HG02884 (cell line): ENCODE data around the gene DYRK1B.
A peak's percentile ranks its signal among the peaks of the same experiment; 100 is the strongest.
"Not testable (repeated sequence)": the region's sequence is repeated elsewhere in the genome, so short reads cannot be mapped to it uniquely, and the experiment has no call there.

Source experiments
- ATAC-seq: cut with Tn5 transposase; IDR thresholded peaks from one replicate; pipeline ENCODE4 v1.9.1; 2021; ENCODE audit warnings: mild to moderate bottlenecking, moderate library complexity; ENCODE audit not compliant: unreplicated experiment

Gene DYRK1B

GRCh38 chr19:39814111-39814510 is 19.9 kb downstream of the DYRK1B start:
- ATAC-seq = not testable (repeated sequence)

DNA sequence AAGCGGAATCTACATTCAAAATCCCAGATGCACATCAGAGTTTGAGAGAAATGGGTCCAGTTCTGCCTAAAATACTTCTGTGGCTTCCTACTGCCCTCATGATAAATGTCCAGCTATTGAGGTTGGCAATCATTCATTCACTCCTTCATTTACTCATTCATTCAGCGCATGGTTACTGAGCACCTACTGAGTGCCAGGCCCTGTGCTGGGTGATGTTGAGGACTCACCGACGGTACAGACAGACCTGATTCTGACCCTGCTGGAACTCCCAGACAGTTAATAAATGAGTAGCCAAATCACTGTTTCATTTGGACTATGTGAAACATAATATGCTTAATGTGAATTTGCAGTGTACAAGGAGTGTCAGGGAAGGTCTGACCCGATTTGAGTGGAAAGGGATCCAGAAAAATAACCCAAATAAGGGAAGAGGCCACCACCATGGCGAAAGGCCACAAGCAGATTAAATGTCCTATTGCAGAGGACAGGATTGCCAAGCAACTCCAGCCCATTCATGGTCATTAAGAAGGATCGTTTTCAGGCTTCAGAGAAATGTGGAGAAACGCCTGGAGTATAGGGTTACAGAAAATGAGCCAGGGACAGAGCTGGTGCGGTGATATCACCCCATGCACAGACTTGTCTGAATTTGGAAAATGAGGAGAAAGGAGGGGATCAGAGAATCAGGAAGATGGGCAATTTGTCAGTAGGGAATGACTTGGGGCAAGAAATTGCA is 20.5 kb downstream of the DYRK1B start:
- no peak for ATAC-seq

DNA sequence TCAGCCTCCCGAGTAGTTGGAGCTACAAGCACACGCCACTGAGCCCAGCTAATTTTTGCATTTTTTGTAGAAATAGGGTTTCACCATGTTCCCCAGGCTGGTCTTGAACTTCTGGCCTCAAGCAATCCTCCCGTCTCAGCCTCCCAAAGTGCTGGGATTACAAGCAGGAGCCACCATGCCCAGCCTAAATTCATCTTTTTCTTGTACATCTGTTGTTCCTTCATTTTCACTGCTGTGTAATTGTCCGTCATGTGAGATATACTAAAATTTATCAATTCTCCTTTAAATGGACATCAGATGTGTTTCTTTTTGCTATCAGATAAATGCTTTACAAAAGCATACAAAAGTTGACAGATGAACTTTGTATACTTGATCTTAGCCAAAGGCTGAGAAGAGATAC is 22.9 kb downstream of the DYRK1B start:
- no peak for ATAC-seq

- ATAC-seq = no peak
Observed at GRCh38 chr19:39810424-39810823, 23.5 kb downstream of the DYRK1B start.

- ATAC-seq = no peak
Observed at GRCh38 chr19:39809368-39809767, 24.6 kb downstream of the DYRK1B start.

DNA sequence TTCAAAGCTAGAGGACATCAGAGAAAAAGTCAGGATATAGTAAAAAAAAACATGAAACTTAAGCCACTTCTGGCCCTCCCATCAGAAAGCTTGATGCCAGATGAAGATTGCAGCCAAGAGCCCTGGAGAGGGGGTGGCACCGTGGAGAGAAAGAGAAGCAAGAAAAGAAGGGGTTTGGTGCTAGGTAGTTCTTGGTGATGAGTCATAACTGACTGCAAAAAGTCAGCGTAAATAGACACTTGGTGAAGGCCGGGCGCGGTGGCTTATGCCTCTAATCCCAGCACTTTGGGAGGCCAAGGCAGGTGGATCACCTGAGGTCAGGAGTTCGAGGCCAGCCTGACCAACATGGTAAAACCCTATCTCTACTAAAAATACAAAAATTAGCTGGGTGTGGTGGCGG is 25.3 kb downstream of the DYRK1B start:
- not testable (repeated sequence) for ATAC-seq

DNA sequence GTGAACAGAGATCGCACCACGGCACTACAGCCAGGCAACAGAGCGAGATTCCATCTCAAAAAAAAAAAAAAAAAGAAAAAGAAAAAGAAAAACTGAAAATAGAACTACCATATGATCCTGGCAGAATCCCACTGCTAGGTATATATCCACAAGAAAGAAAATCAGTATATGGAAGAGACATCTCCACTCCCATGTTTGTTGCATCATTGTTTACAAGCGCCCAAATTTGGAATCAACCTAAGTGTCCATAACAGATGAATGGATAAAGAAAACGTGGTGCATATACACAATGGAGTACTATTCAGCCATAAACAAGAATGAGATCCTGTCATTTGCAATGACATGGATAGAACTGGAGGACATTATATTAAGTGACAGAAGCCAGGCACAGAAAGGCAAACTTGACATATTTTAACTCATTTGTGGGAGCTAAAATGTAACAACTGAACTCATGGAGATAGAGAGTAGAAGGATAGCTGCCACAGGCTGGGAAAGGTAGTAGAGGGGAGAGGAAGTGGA is 26.1 kb downstream of the DYRK1B start:
- ATAC-seq = no peak

- no peak for ATAC-seq
Observed at GRCh38 chr19:39805104-39805503, 28.9 kb downstream of the DYRK1B start.

DNA sequence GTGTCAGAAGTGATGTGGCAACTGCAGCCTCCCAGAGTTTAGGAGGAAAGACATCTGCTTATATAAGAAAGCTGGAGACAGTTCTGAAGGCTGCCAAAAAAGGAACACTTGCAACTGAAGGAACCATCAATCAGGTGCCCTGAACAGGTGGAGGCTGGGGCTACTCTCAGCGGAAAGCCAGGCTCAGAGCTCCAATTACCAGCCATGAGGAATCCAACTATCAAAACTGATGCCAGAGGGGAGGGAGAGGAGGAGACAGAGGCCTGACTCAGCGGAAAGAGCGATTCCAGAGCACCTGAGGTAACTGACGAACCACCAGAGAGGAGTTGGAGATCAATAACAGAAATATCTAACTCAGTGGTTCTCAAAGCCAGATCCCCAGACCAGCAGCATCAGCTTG is 31.0 kb downstream of the DYRK1B start:
- no peak for ATAC-seq

DNA sequence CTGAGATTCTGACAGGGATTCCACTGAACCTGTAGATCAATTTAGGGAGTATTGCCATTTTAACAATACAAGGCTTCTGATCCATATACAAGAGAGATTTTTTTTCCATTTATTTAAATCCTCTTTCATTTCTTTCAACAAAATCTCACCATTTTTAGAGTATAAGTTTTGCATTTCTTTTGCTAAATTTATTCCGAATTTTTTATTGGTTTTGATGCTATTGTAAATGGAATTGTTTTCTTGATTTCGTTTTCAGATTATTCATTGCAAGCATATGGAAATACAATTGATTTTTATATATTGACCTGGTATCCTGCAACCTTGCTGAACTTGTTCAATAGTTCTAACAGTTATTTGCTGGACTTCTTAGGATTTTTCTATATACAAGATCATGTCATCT is 36.9 kb downstream of the DYRK1B start:
- no peak for ATAC-seq

GRCh38 chr19:39796000-39796498 is 37.9 kb downstream of the DYRK1B start:
- no peak for ATAC-seq

- ATAC-seq = no peak
Observed at GRCh38 chr19:39795001-39795400, 39.0 kb downstream of the DYRK1B start.

- ATAC-seq = peak; percentile 60
Observed at GRCh38 chr19:39792999-39793546, 40.9 kb downstream of the DYRK1B start.

- ATAC-seq = no peak
Observed at GRCh38 chr19:39788244-39788643, 45.7 kb downstream of the DYRK1B start.

DNA sequence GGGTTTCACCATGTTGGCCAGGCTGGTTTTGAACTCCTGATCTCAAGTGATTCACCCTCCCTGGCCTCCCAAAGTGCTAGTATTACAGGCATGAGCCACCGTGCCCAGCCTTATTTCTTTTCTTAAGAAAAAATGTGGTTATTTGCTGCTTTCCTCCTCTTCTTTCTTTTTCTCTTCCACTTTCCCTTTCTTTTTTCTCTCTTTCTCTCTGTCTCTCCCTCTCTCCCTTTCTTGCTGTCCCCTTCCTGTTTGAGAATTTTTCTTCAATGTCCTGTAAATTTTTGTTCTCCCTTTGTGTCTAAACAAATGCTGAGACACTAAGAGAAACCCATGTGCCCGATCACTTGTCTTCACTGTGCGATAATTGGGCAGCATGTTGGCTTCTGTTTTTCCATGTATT is 53.1 kb downstream of the DYRK1B start:
- no peak for ATAC-seq

GRCh38 chr19:39778763-39779162 is 55.2 kb downstream of the DYRK1B start, which contains the start of gene LEUTX:
LEUTX (plus strand) TSS chr19:39778854; CDS start chr19:39778921, 67 bp downstream.
- no peak for ATAC-seq
